Stomach (tissue), 4 donors: Measurements from ENCODE around the gene ANXA2.

Source experiments
- CTCF ChIP-seq, 7 experiments: fragments of 450-650 bp in 4 of 7; fragments of 200-600 bp in 3 of 7; sonication (generic) in 3 of 7; IDR thresholded peaks; one replicate each; pipeline ENCODE4 v1.5.1; 2016 to 2019; ENCODE audit warnings: antibody characterized with exemption in 7 of 7, control low read depth in 2 of 7, mild to moderate bottlenecking in 1 of 7
- POLR2A ChIP-seq, 4 donors: fragments of 450-650 bp; IDR thresholded peaks; one replicate each; pipeline ENCODE4 v1.6.1; 2016; ENCODE audit warnings: antibody characterized with exemption in 4 of 4, control low read depth in 2 of 4, mild to moderate bottlenecking in 1 of 4, moderate library complexity in 1 of 4
- POLR2AphosphoS5 ChIP-seq, 3 donors: sonication (generic); formaldehyde crosslinking; IDR thresholded peaks; one replicate each; pipeline ENCODE4 v1.6.1; 2016; ENCODE audit warnings: antibody characterized with exemption in 3 of 3

GRCh38 chr15:60315878-60316277, 81.9 kb downstream of the ANXA2 start:
- TF ChIP-seq CTCF (IDR thresholded peaks at IDR 0.05), result no peak
- TF ChIP-seq POLR2A (IDR thresholded peaks at IDR 0.05), result no peak
- TF ChIP-seq POLR2AphosphoS5 (IDR thresholded peaks at IDR 0.05), result no peak
